ENCODE measurements around the gene RAPSN.

The RAPSN gene

DNA sequence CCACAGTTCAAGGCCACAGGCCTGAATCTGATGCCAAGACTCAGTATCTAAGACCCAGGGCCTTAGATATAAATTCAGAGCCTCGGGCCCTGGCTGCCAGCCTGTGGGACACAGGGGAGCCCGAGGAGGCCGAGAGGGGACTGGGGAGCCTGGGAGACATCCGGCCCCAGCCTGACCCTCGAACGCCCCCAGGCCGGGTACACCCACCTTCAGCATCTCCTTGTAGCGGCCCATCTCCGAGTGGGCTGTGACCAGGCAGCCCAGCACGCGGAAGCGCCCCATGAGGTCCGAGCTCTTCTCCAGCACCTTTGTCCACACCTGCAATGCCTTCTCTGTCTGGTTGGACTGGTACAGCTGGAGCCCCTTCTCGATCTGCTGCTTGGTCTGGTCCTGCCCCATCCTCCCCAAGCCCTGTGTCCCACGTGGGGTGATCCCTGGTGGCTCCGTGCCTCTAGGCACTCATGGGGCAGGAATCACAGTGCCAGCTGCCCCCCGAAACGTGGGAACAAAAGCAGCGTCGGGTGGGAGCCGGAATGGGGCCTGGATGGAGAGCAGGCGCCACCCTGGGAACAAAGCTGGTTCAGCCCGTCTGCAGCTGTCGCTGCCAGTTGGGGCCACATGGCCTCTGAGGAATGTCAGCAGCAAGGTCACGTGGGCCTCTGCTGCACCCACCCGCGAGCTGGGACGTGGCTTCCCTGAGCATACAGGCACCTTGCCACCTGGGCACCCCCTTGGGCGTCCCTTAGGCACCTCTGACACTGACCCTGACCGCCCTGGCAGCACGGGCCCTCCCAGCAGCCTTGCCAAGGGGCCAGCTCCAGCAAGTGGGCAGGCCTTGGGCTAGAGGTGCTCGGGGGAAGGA is at the start of gene RAPSN:
RAPSN (minus strand) TSS at position 571 of the 862 bp plus-strand sequence; CDS start at position 399, 172 bp downstream.
- no peak for DNase-seq

DNA sequence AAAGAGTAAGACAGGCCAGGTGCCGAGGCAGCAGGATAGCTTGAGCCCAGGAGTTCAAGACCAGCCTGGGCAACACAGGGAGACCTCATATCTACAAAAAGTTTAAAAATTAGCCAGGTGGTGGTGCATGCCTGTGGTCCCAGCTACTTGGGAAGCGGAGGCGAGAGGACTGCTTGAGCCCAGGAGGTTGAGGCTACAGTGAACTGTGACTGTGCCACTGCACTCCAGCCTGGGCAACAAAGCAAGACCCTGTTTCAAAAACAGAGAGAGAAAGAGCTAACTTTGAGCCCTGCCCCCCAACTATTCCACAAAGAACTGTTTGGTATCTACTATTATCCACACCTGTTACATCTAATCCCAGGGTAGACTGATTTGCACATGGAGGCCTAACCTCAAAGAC is 49.2 kb upstream of the RAPSN start:
- DNase-seq: no peak

DNA sequence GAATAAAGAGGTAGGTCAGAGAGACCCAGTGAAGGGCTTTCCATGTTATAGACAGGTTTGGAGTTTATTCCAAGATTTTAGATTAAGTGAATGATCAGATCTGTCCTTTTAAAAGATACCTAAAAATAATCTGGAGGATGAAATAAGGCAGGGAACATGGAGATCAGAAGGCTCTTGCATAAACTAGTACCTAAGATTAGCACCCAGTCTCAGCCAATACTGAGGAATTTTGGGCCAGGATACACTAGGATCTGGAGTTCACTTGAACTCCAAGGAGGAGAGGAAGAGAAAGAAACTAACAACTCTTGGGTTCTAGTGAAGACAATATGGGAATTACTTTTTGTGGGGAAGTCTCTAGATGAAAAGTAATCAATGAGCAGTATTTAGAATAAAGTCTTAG is 47.9 kb upstream of the RAPSN start:
- DNase-seq: no peak

DNA sequence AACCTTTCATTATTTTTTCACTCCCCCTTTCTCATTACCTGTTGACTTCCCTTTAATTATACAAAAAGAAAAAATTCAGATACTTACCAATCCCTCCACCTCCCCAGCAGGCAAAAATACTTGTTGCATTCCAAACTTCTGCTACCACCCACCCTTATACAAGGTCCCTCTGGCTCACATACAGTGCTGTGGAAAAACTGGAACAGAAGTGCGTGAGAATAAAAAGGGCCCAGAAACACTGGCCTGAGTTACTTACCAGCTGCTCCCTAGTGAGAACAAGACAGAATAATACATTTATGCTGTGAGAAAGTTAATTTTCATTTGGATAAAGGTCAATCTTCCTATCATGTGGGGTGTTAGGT is 46.9 kb upstream of the RAPSN start:
- no peak for DNase-seq

DNA sequence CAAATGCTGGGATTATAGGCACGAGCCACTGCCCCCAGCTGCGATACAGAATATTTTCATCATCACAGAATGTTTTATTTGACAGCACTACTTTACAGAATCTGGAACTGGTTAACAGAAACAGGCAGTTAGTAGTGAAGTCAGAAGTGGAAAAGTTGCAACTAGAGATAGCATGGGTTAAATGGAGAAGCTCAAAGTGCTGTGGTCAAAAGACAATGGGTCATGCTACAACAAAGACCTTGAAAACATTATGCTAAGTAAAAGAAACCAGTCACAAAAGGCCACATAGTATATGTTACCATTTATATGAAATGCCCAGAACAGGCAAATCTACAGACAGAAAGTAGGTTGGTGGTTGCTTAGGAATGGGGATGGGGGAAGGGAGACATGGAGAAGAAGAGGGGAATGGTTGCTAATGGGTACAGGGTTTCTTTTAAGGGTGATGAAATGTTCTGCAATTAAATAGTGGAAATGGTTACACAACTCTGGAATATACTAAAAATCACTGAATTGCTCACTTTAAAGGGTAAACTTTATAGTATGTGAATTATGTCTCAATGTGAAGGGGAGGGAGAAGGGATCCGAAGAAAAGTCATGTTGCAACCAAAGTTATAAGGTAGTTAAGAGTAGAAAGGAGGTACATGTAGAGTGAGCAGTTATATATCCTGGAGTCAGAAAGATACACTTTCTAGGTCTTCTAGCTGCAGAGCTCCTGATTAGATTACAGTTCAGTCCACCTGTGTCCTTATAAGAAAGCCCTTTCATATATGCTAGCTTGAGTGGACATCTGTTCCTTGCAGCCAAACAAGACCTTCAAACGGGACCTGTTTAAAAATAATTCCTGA is 46.3 kb upstream of the RAPSN start:
- no peak for DNase-seq

DNA sequence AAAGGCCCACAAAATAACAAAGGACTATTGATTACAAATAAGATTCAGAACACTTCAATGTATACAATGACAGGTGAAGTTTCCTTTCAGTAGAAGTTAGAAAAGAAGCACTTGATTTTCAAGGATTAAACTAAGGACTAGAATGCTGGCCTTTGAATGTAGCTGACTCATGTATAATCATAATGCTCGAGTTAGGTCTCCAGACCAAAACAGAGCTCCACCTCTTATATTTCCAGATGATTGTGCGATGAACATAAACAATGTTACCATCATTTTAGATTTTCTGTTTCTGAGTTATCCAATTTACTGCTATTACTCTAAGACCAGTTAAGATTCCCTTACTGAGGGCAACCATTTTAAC is 40.4 kb upstream of the RAPSN start:
- no peak for DNase-seq

DNA sequence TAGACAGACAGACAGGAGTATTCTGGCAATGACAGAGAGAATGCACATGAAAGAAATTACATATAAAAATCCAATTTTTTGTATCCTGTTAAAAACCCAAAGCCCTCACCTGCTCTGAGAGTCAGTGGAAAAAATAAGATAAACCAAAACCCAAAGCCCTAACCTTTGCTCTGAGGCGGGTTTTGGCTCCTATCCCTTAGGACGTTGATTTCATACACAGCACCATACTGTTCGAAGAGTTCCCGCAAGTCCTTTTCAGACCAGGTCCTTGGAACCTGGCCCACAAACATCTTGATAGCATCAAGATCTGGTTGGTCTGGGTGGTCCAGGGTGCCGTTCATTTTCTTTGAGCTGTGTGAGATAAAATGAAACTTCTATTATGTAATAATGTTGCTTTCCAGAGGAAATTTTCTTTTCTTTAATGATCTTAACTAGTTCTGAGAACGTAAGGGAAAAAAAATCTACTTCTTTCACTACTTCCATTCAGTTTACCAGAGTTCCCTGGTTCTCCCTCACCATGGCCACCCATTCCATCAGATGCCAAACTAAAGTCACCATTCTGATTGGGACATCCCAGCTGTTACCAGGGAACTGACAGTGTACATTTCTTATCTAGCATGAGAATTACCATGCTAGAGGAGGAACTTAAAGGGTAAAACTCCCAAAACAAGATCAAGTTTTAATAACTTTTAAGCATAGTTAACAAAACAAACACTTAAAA is 39.9 kb upstream of the RAPSN start:
- no peak for DNase-seq

DNA sequence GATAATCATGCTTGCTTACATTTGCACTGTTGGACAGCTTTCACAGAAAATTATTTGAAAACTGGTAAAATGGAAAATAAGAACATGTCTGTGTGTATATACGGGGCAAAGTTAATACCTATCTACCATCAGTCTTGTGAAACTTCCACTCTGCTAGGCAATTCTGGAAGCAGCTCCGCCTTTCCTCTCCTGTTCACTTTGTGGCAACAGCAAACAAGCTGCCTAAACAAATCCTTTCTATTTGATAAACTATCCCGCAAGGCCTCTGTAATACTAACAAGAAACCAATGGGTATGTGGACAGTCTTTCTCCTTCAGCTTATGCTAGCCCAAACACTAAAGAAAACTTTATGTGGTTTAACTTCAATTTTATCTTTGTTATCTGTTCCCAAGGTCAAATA is 39.2 kb upstream of the RAPSN start:
- DNase-seq: no peak

DNA sequence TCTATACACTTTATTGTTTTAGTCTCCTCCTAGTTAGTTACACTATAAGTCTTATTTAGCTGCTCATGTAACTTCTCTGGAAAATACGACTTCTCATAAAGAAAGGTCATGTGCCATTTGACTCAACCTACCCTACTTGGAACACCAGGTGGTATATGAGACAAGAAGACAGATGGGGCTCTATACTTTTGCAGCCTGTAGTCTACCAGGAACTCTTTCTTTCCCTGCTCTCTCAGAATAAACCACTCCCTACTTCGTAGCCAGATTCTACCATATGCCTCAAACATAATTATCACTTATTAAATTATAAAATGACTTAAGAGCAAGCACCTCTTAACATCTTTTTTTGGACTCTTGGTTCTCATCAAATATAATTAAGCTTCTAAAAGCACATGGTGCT is 38.5 kb upstream of the RAPSN start:
- no peak for DNase-seq

DNA sequence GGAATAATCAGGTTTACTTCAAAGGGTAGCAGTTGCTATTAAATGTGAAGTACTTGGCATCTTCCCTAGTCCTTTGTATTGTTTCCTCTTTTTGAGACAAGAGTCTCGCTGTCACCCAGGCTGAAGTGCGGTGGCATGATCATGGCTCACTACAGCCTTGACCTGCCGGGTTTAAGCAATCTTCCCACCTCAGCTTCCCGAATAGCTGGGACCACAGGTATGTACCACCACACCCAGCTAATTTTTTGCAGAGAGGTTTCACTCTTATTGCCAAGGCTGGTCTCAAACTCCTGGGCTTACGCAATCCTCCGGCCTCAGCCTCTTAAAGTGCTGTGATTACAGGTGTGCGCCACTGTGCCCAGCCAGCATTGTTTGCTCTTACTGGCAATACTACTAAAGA is 36.2 kb upstream of the RAPSN start:
- no peak for DNase-seq

DNA sequence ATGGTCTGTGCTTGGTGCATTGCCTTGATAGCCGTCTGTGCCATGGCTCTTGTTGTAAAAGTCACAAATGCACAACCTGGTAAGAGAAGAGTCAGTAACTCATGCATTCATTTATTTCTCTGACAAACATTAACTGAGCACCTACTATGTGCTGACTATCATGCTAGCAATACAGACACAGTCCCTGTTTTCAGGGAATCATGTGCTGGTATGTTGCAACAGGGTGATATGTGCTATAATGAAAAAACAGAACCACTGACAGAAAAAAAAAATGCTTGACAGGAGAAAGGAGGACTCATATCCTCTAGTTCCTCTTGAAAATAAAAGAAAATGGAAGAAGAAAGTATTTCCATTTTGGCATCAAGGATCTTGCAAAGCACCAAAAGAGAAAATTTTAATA is 34.5 kb upstream of the RAPSN start:
- no peak for DNase-seq

DNA sequence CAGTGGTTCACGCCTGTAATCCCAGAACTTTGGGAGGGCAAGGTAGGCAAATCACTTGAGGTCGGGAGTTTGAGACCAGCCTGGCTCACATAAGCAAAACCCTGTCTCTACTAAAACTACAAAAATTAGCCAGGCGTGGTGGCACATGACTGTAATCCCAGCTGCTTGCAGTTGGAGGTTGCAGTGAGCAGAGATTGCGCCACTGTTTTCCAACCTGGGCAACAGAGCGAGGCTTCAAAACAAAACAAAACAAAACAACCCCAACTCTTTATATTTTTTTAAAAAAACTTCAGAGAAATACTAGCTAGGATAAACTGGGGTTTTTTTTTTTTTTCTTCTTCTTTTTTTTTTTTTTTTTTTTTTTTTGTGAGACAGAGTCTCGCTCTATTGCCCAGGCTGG is 31.8 kb upstream of the RAPSN start:
- DNase-seq: no peak

DNA sequence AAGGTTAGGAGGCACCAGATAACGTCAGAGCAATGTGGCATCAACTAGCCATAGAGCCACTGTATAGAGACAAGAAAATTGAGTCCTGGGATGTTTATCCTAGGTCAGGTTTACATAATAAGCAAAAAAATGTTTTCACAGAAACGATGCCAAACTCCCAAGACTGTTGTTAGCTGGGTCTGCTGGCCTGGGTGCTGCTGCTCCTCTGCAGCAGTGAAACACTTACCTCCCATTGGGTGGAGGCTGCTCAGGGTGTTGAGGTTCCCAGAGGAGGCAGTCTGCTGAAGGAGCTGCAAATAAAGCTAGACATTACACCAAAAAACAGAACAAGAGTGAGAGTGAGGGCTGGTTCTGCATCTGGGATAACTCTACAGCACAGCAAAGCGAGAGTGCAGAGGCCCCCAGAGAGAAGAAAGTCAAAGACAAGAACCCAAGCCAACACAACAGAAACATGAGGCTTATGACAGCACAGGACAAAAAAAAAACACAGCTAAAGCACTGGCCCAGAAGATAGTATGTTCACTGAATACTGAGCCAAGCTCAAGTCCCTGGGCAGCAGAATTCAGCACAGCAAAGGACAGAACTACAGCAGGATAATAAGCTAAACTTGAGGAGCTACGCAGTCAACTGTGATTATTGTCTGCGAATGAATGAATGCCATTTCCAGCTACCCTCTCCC is 29.9 kb upstream of the RAPSN start:
- no peak for DNase-seq

DNA sequence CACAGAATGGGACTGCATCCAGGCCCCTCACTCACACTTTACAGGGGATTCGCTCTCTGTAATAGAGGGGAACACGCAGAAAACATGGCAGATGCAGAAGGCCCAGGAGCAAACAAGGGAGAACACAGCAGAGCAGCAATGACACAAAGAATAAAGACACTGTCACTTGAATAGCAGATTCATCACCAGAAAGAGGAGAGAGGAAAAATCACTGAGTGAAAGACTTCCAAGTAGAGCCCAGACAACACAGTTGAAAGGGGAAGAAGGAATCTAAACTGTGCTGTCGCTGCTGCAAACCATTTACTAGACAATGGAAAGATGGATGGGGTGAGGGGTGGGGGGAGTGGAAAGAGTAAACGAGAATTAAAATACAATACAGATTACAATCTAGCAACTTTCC is 28.8 kb upstream of the RAPSN start:
- no peak for DNase-seq

DNA sequence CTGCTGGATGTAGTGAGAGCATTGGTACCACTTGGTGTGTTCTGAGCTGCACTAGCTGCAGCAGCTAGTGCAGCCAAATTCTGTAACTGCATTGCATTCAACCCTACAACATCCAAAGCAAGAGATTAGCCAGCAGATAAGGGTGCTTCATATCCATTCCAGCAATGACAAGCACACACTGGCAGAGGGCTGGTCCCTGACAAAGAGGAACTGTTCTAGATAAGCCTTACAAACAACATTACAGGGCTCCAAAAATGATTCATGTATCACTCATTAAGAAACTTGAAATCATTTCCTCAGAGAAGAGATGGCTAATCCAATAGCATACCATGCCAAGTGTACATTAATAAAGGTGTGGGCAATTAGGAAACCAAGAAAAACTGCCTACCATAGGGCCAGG is 28.4 kb upstream of the RAPSN start:
- DNase-seq: no peak

DNA sequence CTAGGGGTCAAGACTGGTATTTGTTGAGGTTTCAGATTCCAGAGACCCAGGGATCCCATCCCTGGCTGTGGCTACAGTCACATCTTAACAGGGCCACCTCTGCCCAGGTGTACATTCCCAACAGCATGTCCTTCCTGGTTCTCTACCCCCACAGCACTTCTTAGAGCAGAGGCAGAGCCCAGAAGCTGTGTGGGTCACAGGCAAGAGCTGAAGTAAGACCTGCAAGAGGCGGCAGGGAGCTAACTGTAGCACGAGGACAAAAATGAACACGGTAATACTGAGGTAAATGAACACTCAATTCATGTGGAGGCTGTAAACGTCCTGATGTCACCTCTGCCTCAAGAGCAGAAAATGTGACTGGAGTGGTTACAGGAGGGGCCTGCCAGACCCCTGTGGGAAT is 21.7 kb upstream of the RAPSN start:
- no peak for DNase-seq

DNA sequence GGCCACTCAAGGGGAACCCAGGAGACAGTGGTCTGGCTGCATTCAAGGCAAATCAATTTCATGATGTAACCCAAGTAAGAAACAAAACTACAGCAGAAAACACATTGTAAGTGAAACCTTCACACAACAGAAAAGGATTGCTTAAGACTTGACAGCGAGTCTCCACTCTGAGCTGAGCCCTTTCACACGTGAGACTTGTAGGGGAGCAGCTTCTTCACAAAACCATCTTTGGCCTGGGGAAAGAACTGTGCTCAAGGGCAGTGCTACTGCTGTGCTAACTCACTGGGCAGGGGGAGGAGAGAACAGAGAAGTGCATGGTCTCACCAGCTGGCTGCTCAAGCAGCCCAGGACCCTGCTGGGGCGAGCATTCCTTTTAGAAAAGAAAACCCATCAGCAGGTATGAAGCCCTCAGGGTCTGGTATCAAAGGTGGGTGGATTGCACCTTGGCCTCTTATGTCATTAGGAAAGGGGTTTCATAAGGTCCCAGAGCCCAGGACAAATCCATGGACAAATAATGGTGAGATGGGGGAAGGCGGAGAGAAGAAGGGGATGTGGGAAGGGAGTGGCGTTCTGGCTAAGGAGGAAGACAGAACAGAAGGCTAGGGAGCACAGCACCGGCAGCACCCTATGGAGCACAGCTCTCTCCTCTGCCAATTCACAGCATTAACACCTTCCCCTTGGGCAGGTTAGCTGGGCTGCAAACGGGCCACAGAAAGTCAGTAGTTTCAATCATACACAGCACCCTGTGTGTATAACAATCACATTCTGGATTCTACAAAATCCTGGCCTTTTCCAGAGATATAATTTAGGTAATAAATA is 20.6 kb upstream of the RAPSN start:
- no peak for DNase-seq

DNA sequence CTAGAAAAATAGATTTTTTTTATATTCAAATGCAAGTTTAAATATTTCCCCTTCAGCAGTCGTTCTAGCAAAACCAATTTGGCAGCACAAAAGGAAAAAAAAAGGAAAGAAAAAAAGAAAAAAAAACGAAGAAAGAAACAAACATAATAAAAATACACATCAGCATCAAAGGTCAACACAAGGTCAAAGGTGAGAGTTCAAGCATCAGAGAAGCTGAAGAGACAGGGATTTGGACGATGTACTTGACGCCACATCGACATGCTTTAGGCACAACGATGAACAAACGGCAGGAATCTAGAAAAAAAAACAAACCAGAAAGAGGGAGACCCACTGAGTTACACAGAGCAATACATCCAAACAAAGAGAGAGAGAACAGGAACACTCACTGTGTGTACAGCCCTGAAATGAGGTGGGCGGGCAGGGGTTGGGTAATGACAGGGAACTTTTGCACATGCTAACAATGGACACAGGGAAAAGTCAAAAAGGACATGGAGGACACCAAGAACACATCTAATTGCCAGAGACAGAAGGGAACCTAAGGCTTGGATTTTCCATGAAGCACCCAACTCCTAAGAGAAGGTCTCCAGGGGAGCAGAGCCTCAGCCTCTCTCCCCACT is 19.8 kb upstream of the RAPSN start:
- DNase-seq: no peak

DNA sequence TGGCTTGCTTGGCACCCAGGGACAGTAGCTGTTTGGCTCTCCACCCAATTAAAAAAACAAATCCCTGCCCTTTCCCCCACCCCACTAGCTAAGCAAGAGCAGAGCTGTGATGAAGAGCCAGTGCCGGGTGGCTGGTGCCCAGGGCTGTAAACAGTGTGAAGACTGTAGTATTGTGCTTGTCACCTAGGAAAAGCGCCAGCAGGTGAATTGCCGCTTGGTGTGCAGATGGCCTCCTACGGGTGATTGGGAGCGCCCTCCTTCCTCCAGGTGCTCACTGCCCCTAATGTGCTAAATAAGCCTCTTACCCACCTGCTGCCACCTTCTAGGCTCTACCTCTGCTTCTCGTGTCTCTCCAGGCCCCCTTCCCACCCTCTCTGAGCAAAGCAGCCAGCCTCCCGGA is 18.4 kb upstream of the RAPSN start:
- no peak for DNase-seq

DNA sequence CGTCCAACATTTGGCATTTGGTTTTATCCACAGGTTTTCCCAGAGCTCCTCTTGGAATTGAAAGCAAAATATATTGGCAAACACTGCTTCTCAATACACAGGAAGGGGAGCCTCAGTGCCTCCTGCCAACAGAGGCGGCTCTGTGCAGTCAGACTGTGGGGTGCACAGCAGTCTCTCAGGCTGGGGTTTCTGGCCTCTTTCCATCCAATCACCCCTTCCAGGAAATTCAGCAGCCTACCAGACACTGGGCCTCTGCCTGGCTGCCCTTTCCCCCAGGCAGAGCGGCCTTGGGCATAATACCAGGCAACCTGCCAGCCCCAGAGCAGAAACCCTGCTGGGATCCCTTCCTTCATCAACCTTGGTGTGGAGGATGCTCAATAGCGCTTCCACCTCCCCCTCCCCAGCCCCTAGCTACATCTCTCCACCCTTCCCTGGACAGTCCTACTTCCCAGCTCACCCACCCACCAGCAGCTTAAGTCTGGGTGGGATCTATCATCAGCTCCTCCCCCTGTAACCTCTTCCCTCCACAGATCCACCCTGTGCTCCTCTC is 17.8 kb upstream of the RAPSN start:
- DNase-seq: no peak

DNA sequence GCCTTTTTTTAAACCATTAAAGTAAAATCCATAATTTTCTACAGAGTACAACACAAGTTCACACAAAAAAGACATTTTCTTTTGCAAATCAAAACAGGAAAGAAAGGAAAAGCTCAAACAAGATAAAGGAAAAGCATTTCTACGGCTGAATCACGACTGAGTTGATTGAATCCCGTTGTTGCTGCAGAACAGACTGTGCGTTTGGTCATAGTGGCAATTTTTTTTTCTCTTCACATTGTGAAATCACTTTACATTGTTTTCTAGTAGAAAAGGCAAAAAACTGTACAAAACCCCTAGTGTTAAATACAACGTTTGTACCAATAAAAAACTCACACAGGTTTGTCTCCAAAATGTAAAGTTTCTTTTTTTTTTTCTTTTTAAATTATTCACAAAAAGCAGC is 17.3 kb upstream of the RAPSN start:
- no peak for DNase-seq

All from activated CD8-positive, alpha-beta memory T cell treated with anti-CD3 and anti-CD28 coated beads, Interleukin-2, amount 50 U/mL, for 4 hours (primary cell).